ENCODE results near the gene ELOVL5.
"Not testable (repeated sequence)": the region's sequence is repeated elsewhere in the genome, so short reads cannot be mapped to it uniquely, and the experiment has no call there.

ELOVL5 gene, protein sequence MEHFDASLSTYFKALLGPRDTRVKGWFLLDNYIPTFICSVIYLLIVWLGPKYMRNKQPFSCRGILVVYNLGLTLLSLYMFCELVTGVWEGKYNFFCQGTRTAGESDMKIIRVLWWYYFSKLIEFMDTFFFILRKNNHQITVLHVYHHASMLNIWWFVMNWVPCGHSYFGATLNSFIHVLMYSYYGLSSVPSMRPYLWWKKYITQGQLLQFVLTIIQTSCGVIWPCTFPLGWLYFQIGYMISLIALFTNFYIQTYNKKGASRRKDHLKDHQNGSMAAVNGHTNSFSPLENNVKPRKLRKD

GRCh38 chr6:53348371-53349208, at the start of gene ELOVL5:
TSS of gene ELOVL5 (minus strand) at chr6:53348950. CDS start at chr6:53295699, 53,251 bp downstream.
- DNase-seq: peak; percentile 88

DNA sequence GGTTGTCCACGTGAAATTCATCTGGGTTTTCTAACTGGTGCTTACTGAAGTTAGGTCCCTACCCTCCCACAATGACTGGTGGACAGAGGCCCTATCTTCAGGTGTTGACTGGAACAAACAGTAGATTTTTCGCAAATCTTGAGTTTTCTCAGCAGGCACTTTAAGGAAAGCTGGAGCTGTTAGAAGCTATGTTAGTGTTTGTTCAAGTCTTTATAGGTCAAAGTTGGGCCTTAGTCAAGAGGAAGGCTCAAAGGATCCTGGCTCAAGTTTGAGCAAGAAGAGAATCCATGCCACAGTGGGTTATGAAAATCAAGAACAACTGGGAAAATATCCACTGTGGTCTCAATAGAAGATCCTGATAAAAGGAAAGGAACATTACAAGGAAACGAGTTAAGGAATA, 48.5 kb upstream of the ELOVL5 start:
- DNase-seq: no peak

GRCh38 chr6:53395986-53396385, 47.2 kb upstream of the ELOVL5 start:
- DNase-seq: no peak

DNA sequence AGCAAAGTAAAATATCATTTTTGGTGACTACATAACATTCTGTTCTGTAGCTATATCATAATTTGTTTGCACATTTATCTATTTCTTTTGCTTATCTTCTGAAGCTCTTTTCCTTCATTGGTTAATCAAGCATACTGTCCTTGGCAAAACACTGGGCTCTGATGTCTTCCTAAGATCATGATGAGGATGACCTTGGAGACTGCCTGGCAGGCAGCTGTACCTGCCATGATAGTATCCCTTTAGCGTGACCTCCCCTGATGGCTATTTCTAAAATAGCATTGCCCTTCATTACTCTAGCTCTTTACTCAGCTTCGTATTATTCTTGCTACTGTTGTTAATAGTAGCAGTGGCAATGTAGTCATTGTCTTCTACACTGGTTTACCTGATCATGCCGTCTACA, 46.0 kb upstream of the ELOVL5 start:
- DNase-seq: no peak

DNA sequence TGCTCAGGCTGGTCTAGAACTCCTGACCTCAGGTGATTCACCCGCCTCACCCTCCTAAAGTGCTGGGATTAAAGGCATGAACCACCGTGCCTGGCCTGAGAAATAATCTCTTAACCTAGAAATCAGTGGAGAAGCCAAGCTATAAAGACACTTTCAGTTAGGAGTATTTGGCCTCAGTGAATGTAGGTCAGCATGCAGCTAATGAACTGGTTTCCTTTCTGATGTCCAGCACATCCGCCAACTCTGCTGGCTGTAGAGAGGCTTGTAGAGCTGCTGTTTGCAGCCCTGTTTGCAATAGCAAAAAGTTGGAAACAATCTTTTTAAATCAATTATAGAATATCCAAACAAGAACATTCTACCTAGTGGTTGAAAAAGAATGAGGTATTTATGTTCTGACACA, 42.4 kb upstream of the ELOVL5 start:
- DNase-seq: no peak

- no peak for DNase-seq
Observed at GRCh38 chr6:53390010-53390409, 41.3 kb upstream of the ELOVL5 start.

- not testable (repeated sequence) for DNase-seq
Observed at GRCh38 chr6:53388615-53389014, 39.9 kb upstream of the ELOVL5 start.

- DNase-seq: no peak
Observed at GRCh38 chr6:53382421-53382820, 33.7 kb upstream of the ELOVL5 start.

DNA sequence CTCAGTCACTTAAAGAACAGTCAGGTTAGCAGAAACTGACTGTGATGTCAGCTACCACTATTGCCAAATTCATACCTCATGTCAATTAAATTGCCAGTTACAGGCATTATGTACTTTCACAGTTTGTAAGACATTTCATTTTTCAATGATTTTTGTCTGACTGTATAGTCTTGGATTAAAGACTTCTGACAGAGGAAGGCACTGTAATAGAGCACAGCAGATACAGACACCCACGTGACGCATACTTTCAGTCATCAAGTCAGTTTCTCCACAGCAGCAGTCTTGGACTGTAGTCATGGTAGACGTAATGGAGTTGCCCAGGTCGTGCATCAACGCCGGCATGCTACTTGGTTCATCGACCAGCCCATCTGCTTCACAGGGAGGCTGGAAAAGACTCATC, 29.5 kb upstream of the ELOVL5 start:
- DNase-seq: no peak

DNA sequence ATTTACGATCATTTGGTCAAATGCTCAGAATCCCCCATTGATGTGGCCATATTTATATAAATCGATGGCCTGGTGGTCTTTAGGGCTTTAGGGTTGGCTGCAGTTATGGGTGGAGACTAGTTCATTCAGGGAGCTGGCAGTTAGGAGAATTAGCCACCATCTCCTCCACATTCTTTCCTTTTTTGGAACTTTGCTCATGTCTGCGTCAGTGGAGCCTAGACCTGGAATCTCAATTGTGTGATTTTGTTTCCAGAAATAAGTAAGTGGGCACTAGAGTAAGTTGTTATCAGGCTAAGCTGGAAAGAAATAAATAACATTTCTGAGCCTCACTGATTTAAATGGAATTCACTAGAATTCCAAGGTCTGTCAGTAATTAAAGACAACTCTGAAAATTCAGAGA, 29.0 kb upstream of the ELOVL5 start:
- DNase-seq: no peak

GRCh38 chr6:53377289-53377688, 28.5 kb upstream of the ELOVL5 start:
- no peak for DNase-seq

DNA sequence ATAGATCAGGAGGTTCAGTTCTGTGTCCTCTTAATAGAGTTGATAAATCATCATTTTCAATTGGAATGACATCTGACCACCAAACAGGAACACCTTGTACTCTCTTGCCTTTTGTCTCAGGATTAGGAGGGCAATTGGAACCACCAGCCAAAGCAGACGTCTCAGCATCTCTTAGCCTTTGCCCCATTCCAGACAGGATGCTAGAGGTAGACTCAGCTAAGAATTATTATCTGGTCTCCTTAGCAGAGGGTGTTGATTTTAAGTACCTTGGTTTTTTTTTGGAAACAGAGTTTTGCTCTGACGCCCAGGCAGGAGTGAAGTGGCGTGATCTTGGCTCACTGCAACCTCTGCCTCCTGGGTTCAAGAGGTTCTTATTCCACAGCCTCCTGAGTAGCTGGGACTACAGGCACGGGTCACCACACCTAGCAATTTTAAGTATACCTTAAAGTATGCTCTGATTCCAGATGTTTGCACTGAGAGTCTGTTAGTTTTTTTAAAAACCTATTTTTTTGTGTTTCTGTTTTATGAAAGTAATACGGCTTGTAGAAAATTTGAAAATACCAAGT, 28.0 kb upstream of the ELOVL5 start:
- DNase-seq: no peak

GRCh38 chr6:53375847-53376246, 27.1 kb upstream of the ELOVL5 start:
- no peak for DNase-seq

DNA sequence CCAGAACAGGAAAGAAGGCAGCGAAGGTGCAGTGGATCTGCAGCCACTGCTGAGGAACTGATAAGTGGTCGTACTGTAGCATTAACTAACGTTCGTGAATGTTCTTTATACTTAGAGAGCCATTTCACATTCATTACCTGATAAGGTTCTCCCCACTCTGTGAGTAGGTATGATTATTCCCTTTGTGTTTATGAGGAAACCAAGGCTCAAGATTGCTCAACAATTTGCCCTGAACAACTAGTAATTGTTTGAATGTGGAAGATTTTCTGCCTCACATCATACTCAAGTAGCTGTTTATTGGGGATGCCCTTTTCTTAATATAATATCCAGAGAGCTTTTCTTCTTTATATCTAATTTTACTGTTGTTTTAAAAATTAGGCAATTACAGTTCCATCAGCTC, 24.9 kb upstream of the ELOVL5 start:
- no peak for DNase-seq

- no peak for DNase-seq
Observed at GRCh38 chr6:53369876-53370515, 21.2 kb upstream of the ELOVL5 start.

- DNase-seq: no peak
Observed at GRCh38 chr6:53369051-53369450, 20.3 kb upstream of the ELOVL5 start.

GRCh38 chr6:53366128-53366641, 17.4 kb upstream of the ELOVL5 start:
- no peak for DNase-seq

- no peak for DNase-seq
Observed at GRCh38 chr6:53363341-53364079, 14.8 kb upstream of the ELOVL5 start.

GRCh38 chr6:53361549-53362031, 12.8 kb upstream of the ELOVL5 start:
- no peak for DNase-seq

- DNase-seq: no peak
Observed at GRCh38 chr6:53360093-53360912, 11.6 kb upstream of the ELOVL5 start.

- no peak for DNase-seq
Observed at GRCh38 chr6:53359843-53360092, 11.0 kb upstream of the ELOVL5 start.

Data from NCI-H526 treated with DMSO at 0.1 percent for 48 hours (cell line).